Measurements from ENCODE around the gene PRIMPOL.

DNA sequence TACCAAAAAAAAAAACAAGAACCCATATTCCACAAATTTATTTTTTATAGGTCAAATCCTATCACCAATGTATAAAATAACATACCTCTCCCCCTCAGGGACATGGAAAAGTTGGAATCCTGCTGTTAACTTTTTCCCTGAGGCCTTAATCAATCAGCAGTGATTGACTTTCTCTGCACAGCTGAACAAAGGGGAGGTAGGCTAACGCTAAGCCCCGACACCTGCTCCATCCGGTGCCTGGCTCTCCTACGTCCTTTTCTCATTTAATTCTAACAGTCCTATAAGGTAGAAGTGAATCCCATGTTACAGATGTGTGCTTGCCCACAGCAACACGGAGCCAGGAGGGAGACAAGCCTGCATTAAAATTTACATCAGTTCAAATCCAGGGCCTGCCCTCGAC is 81.5 kb downstream of the PRIMPOL start:
- TF ChIP-seq POLR2A (IDR thresholded peaks at IDR 0.05; ENCODE audit: low read length) (no peak), GATA1 (IDR thresholded peaks at IDR 0.05; ENCODE audit: low read depth, low read length) (no peak)

Data from erythroblast (primary cell).